Nephron progenitor cell (in vitro differentiated cells): Measurements from ENCODE around the gene ZBTB11.
"Not testable (repeated sequence)": the region's sequence is repeated elsewhere in the genome, so short reads cannot be mapped to it uniquely, and the experiment has no call there.

Experiments
- DNase-seq: peaks from one replicate; pipeline ENCODE4 v3.0.0; 2021
- H3K27ac Mint-ChIP-seq: 2 replicates; pipeline ENCODE4 v1.8.0; 2021; ENCODE audit warnings: mild to moderate bottlenecking, moderate library complexity, mixed read lengths
- H3K27me3 Mint-ChIP-seq: 2 replicates; pipeline ENCODE4 v1.8.0; 2021; ENCODE audit warnings: mild to moderate bottlenecking, low read depth, mixed read lengths; ENCODE audit not compliant: poor library complexity
- H3K36me3 Mint-ChIP-seq: 2 replicates; pipeline ENCODE4 v1.8.0; 2021; ENCODE audit warnings: low read depth, mixed read lengths
- H3K4me1 Mint-ChIP-seq: 2 replicates; pipeline ENCODE4 v1.8.0; 2021; ENCODE audit warnings: mixed read lengths
- H3K4me3 Mint-ChIP-seq: 2 replicates; pipeline ENCODE4 v1.8.0; 2021; ENCODE audit warnings: mild to moderate bottlenecking, moderate library complexity, mixed read lengths
- H3K9me3 Mint-ChIP-seq: 2 replicates; pipeline ENCODE4 v1.8.0; 2021; ENCODE audit warnings: mild to moderate bottlenecking, moderate library complexity, mixed read lengths
- TF ChIP-seq, protein P1 (sequence below): fragments of 200-600 bp; sonication (generic); IDR thresholded peaks from 2 replicates; pipeline ENCODE4 v1.5.0; 2021; ENCODE audit warnings: antibody characterized with exemption

The ZBTB11 gene

DNA sequence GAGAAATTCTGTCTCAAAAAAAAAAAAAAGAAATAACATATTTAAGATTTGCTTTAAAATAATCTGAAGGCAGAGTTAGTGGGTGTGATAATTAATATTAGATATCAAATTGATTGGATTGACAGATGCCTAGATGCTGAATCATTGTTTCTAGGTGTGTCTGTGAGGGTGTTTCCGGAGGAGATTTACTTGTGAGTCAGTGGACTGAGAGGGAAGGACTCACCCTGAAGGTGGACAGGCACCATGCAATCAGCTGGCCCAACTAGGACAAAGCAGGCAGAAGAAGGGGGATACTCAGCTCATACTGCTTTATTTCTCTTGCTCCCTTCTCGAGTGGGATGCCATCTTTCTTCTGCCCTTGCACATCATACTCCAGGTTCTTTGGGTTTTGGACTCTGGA lies 26.2 kb upstream of the ZBTB11 start:
- TF ChIP-seq, protein P1, sequence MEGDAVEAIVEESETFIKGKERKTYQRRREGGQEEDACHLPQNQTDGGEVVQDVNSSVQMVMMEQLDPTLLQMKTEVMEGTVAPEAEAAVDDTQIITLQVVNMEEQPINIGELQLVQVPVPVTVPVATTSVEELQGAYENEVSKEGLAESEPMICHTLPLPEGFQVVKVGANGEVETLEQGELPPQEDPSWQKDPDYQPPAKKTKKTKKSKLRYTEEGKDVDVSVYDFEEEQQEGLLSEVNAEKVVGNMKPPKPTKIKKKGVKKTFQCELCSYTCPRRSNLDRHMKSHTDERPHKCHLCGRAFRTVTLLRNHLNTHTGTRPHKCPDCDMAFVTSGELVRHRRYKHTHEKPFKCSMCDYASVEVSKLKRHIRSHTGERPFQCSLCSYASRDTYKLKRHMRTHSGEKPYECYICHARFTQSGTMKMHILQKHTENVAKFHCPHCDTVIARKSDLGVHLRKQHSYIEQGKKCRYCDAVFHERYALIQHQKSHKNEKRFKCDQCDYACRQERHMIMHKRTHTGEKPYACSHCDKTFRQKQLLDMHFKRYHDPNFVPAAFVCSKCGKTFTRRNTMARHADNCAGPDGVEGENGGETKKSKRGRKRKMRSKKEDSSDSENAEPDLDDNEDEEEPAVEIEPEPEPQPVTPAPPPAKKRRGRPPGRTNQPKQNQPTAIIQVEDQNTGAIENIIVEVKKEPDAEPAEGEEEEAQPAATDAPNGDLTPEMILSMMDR = no peak
- H3K9me3 Mint-ChIP-seq = no peaks in the 10 kb centered on the region
- H3K4me3 Mint-ChIP-seq = no peak overlapping the region
- no peaks in the 10 kb centered on the region for H3K4me1 Mint-ChIP-seq
- no peaks in the 10 kb centered on the region for H3K36me3 Mint-ChIP-seq
- peaks cover 7% of the 10 kb centered on the region for H3K27me3 Mint-ChIP-seq
- DNase-seq = no peak
- H3K27ac Mint-ChIP-seq = no peak overlapping the region

DNA sequence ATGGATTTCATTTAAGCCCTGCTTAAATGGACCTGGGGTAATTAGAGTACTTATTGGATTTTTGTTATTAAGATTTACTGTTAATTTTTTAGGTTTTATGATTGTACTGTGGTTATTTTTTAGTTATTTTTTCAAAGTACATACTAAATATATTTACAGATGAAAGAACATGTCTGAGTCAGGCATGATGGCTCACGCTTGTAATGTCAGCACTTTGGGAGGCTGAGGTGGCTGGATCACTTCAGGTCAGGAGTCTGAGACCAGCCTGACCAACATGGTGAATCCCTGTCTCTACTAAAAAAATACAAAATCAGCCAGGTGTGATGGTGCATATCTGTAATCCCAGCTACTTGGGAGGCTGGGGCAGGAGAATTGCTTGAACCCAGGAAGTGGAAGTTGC lies 25.8 kb upstream of the ZBTB11 start:
- Mint-ChIP-seq H3K4me1 (no peaks in the 10 kb centered on the region), H3K4me3 (no peak overlapping the region), H3K27me3 (peaks cover 7% of the 10 kb centered on the region), H3K36me3 (no peaks in the 10 kb centered on the region), H3K9me3 (no peaks in the 10 kb centered on the region), H3K27ac (no peak overlapping the region)
- no peak for DNase-seq
- TF ChIP-seq, protein P1 = no peak

DNA sequence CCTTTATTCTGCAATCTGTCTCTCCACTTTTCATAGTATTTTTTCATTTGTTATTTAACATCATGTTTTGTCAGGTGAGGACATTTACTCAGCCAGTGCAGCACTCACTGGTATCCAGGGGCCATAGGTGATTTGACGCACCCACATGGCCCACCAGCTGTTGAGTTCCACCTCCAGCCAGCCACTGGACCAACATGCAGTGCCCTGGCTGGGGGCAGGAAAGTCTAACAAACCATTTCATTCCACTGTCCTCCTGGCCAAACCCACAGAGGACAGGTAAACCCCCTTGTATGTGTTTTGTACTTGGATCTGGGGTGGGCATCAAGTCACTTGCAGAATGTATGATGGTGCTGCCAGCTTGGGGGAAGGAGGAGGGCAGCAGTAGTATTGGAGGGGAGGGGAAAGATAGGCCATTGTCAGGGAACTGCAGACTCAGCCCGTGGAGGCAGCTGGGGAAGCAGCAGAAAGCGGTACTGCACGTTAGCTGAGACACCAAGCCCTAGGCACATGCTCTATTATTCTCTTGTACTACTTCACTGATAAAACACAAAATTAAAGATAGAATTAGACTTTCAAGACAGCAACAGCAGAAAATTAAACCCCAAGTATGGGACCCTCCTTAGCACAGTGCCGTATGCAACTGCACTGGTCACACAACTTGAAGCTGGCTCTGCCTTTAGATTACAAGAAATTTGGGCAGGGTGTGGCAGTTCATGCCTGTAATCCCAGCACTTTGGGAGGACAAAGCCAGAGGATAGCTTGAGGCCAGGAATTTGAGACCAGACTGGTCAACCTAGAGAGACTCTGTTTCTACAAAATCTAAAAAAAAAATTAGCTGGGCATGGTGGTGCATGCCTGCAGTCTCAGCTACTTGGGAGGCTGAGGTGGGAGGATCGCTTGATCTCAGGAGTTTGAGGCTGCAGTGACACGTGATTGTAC lies 25.0 kb upstream of the ZBTB11 start:
- H3K27ac Mint-ChIP-seq = no peak overlapping the region
- no peaks in the 10 kb centered on the region for H3K9me3 Mint-ChIP-seq
- DNase-seq = no peak
- H3K27me3 Mint-ChIP-seq = peaks cover 7% of the 10 kb centered on the region
- TF ChIP-seq, protein P1 = no peak
- no peak overlapping the region for H3K4me3 Mint-ChIP-seq
- no peaks in the 10 kb centered on the region for H3K36me3 Mint-ChIP-seq
- H3K4me1 Mint-ChIP-seq = no peaks in the 10 kb centered on the region

DNA sequence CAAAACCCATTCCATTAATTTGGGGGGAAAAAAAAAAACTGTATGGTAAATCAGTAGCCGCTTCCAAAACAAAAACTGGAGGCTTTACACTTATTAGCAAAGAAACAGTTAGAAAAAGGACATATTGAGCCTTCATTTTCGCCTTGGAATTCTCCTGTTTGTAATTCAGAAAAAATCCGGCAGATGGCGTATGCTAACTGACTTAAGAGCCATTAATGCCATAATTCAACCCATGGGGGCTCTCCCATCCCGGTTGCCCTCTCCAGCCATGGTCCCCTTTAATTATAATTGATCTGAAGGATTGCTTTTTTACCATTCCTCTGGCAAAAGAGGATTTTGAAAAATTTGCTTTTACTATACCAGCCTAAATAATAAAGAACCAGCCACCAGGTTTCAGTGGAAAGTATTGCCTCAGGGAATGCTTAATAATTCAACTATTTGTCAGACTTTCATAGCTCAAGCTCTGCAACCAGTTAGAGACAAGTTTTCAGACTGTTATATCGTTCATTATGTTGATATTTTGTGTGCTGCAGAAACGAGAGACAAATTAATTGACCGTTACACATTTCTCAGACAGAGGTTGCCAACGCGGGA lies 18.9 kb upstream of the ZBTB11 start:
- peak; percentile 39 for DNase-seq
- no peak overlapping the region for H3K27ac Mint-ChIP-seq

DNA sequence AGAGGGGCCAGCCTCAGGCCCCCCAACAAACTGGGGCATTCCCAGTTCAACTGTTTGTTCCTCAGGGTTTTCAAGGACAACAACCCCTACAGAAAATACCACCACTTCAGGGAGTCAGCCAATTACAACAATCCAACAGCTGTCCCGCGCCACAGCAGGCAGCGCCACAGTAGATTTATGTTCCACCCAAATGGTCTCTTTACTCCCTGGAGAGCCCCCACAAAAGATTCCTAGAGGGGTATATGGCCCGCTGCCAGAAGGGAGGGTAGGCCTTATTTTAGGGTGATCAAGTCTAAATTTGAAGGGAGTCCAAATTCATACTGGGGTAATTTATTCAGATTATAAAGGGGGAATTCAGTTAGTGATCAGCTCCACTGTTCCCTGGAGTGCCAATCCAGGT lies 17.9 kb upstream of the ZBTB11 start:
- peaks cover 21% of the 10 kb centered on the region for H3K4me1 Mint-ChIP-seq
- not testable (repeated sequence) for H3K27me3 Mint-ChIP-seq, H3K36me3 Mint-ChIP-seq, H3K4me3 Mint-ChIP-seq, H3K27ac Mint-ChIP-seq, H3K9me3 Mint-ChIP-seq, DNase-seq

More for the DNA sequence above, 18.9 kb upstream of the ZBTB11 start:
- TF ChIP-seq, protein P1 = peak; percentile 81
- Mint-ChIP-seq H3K9me3 (no peaks in the 10 kb centered on the region), H3K36me3 (no peaks in the 10 kb centered on the region), H3K4me1 (peaks cover 21% of the 10 kb centered on the region), H3K4me3 (no peak overlapping the region), H3K27me3 (no peaks in the 10 kb centered on the region)

DNA sequence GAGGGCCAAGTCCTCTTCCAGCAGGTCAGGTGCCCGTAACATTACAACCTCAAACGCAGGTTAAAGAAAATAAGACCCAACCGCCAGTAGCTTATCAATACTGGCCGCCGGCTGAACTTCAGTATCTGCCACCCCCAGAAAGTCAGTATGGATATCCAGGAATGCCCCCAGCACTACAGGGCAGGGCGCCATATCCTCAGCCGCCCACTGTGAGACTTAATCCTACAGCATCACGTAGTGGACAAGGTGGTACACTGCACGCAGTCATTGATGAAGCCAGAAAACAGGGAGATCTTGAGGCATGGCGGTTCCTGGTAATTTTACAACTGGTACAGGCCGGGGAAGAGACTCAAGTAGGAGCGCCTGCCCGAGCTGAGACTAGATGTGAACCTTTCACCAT lies 16.6 kb upstream of the ZBTB11 start:
- peak; percentile 42 for DNase-seq

DNA sequence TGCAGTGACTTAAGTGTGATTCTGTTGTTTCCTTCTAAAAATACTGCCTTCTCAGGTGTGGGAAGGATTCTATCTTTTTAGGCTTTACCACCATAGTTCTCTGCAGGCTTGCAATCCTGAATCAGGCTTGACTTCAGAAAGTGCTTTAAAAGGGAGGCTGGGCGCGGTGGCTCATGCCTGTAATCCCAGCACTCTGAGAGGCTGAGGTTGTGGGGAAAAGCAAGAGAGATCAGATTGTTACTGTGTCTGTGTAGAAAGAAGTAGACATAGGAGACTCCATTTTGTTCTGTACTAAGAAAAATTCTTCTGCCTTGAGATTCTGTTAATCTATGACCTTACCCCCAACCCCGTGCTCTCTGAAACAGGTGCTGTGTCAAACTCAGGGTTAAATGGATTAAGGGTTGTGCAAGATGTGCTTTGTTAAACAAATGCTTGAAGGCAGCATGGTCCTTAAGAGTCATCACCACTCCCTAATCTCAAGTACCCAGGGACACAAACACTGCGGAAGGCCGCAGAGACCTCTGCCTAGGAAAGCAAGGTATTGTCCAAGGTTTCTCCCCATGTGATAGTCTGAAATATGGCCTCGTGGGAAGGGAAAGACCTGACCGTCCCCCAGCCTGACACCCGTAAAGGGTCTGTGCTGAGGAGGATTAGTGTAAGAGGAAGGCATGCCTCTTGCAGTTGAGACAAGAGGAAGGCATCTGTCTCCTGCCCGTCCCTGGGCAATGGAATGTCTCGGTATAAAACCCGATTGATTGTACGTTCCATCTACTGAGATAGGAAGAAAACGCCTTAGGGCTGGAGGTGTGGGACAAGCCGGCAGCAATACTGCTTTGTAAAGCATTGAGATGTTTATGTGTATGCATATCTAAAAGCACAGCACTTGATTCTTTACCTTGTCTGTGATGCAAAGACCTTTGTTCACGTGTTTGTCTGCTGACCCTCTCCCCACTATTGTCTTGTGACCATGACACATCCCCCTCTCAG lies 15.0 kb upstream of the ZBTB11 start:
- H3K27ac Mint-ChIP-seq, H3K27me3 Mint-ChIP-seq, H3K9me3 Mint-ChIP-seq, H3K36me3 Mint-ChIP-seq, DNase-seq, H3K4me3 Mint-ChIP-seq: not testable (repeated sequence)
- H3K4me1 Mint-ChIP-seq = peaks cover 28% of the 10 kb centered on the region

More for the DNA sequence above, 16.6 kb upstream of the ZBTB11 start:
- not testable (repeated sequence) for H3K9me3 Mint-ChIP-seq, H3K4me3 Mint-ChIP-seq, H3K27me3 Mint-ChIP-seq, H3K27ac Mint-ChIP-seq, H3K36me3 Mint-ChIP-seq
- TF ChIP-seq, protein P1 = peak; percentile 32
- H3K4me1 Mint-ChIP-seq = peaks cover 21% of the 10 kb centered on the region
